PC-9 (cell line): ENCODE data around the gene CALHM2. TPM values are rescaled to one million over a fixed set of nuclear protein-coding genes. Genes with fewer than 3 reads are reported as not detected.

Source experiments
- BruUV-seq: library from RNA; stranded (reverse); fragments of 400-500 nt; replicated peaks from 2 replicates; lab custom pipeline; 2021; lab: Mats Ljungman, UMichigan
- CTCF ChIA-PET: fragments of 300-600 bp; sonication (Branson Sonifier 250); formaldehyde crosslinking; loops from one replicate; lab custom pipeline; 2022; ENCODE audit warnings: antibody characterized with exemption; lab: Charles Lee
- POLR2A ChIA-PET: fragments of 300-600 bp; sonication (Branson Sonifier 250); formaldehyde crosslinking; loops from one replicate; lab custom pipeline; 2022; ENCODE audit warnings: antibody characterized with exemption; ENCODE audit not compliant: unreplicated experiment; lab: Charles Lee
- DNase-seq, 2 experiments: peaks; one replicate each; pipeline versions ENCODE4 v3.0.0 to v3.0.0-alpha.2; 2015 to 2022; ENCODE audit warnings: mixed read lengths in 1 of 2
- H2AFZ ChIP-seq: fragments of 200-600 bp; sonication (generic); 2 replicates; pipeline ENCODE4 v1.8.1; 2017; ENCODE audit warnings: antibody characterized with exemption
- H3F3A ChIP-seq: fragments of 200-600 bp; sonication (generic); 2 replicates; pipeline ENCODE4 v1.8.1; 2017; ENCODE audit warnings: antibody characterized with exemption, mild to moderate bottlenecking, low read depth; ENCODE audit not compliant: insufficient read depth
- H3K27ac ChIP-seq: fragments of 200-600 bp; sonication (generic); 2 replicates; pipeline ENCODE4 v1.6.1; 2016; ENCODE audit warnings: mixed run types
- H3K27me3 ChIP-seq: fragments of 200-600 bp; sonication (generic); 2 replicates; pipeline ENCODE4 v1.6.1; 2016; ENCODE audit warnings: low read depth, mixed run types; ENCODE audit not compliant: insufficient read depth
- H3K36me3 ChIP-seq: fragments of 200-600 bp; sonication (generic); 2 replicates; pipeline ENCODE4 v1.6.1; 2016; ENCODE audit warnings: low read depth, mixed run types
- H3K4me1 ChIP-seq: fragments of 200-600 bp; sonication (generic); replicated peaks from 2 replicates; pipeline ENCODE4 v1.6.1; 2016; ENCODE audit warnings: mixed run types; ENCODE audit not compliant: insufficient read depth
- H3K4me2 ChIP-seq: fragments of 200-600 bp; sonication (generic); 2 replicates; pipeline ENCODE4 v1.6.1; 2017; ENCODE audit warnings: mixed run types
- H3K4me3 ChIP-seq: fragments of 200-600 bp; sonication (generic); 2 replicates; pipeline ENCODE4 v1.6.1; 2016; ENCODE audit warnings: mixed run types
- H3K79me2 ChIP-seq: fragments of 200-600 bp; sonication (generic); 2 replicates; pipeline ENCODE4 v1.6.1; 2017; ENCODE audit warnings: low read depth, mixed run types
- H3K9me2 ChIP-seq: fragments of 200-600 bp; sonication (generic); 2 replicates; pipeline ENCODE4 v1.8.1; 2017; ENCODE audit warnings: mild to moderate bottlenecking; ENCODE audit not compliant: insufficient read depth
- H3K9me3 ChIP-seq: fragments of 200-600 bp; sonication (generic); 2 replicates; pipeline ENCODE4 v1.8.1; 2016; ENCODE audit warnings: low read depth; ENCODE audit not compliant: insufficient read depth
- H4K20me1 ChIP-seq: fragments of 200-600 bp; sonication (generic); 2 replicates; pipeline ENCODE4 v1.8.1; 2017; ENCODE audit not compliant: insufficient read depth
- EZH2 ChIP-seq: fragments of 200-600 bp; sonication (generic); IDR thresholded peaks from 2 replicates; pipeline ENCODE4 v1.8.0; 2017; ENCODE audit warnings: antibody characterized with exemption, low read depth
- intact Hi-C: fragments of 100-400 bp; cut with micrococcal nuclease; formaldehyde crosslinking; loops from one replicate; pipeline ENCODE4 v1.10.0; 2022; ENCODE audit not compliant: unreplicated experiment
- total RNA-seq: library from RNA; stranded (reverse); gene quantifications from 2 replicates; pipeline ENCODE4 v1.2.3, GENCODE V29; 2021
- TF ChIP-seq, protein P1 (sequence below): fragments of 200-600 bp; sonication (generic); conservative IDR thresholded peaks from 2 replicates; pipeline ENCODE4 v1.6.1; 2017; ENCODE audit warnings: mixed run types, antibody characterized with exemption, mild to moderate bottlenecking, moderate library complexity

Gene CALHM2
- total RNA-seq, 1 experiment from 2014 or later = 54.1 TPM

DNA sequence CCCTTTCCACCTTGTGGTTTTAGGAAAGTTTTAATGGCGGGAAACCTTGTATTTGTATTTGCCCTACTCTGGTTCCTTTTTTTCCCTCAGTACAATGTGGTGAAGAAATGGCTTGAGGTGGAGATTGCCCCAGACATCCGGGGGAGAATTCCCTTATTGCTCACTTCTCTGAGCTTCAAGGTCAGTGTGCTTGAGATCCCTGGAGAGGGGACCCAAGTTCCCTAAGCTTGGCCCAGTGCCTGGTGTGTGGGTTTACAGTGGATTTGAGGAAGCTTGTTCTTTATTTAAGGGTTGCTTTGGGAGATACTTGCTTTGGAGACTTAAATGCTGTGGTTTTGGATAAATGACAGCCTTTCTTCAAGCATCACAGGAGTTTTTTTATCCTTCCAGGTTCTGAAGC lies 18.3 kb downstream of the CALHM2 start:
- no peak overlapping the region for H3K27ac ChIP-seq
- no peaks in the 10 kb centered on the region for H3K9me2 ChIP-seq
- no peaks in the 10 kb centered on the region for H3K79me2 ChIP-seq
- no peaks in the 10 kb centered on the region for H3K27me3 ChIP-seq
- H3K4me2 ChIP-seq = no peak overlapping the region
- 0 out of 2 replicates have a peak, but pooled peaks cover 6% of the 10 kb centered on the region for H3K36me3 ChIP-seq
- BruUV-seq = no TSS peak
- H4K20me1 ChIP-seq = no peaks in the 10 kb centered on the region
- no peak for TF ChIP-seq EZH2
- TF ChIP-seq, protein P1, sequence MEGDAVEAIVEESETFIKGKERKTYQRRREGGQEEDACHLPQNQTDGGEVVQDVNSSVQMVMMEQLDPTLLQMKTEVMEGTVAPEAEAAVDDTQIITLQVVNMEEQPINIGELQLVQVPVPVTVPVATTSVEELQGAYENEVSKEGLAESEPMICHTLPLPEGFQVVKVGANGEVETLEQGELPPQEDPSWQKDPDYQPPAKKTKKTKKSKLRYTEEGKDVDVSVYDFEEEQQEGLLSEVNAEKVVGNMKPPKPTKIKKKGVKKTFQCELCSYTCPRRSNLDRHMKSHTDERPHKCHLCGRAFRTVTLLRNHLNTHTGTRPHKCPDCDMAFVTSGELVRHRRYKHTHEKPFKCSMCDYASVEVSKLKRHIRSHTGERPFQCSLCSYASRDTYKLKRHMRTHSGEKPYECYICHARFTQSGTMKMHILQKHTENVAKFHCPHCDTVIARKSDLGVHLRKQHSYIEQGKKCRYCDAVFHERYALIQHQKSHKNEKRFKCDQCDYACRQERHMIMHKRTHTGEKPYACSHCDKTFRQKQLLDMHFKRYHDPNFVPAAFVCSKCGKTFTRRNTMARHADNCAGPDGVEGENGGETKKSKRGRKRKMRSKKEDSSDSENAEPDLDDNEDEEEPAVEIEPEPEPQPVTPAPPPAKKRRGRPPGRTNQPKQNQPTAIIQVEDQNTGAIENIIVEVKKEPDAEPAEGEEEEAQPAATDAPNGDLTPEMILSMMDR = no peak
- no peaks in the 10 kb centered on the region for H3K4me1 ChIP-seq
- ChIA-PET CTCF (no interaction called here), POLR2A (no interaction called here)
- no peaks in the 10 kb centered on the region for H3F3A ChIP-seq
- intact Hi-C loops = no loop called here
- H3K4me3 ChIP-seq = no peak overlapping the region
- H2AFZ ChIP-seq = no peak overlapping the region
- DNase-seq = no peak
- H3K9me3 ChIP-seq = no peaks in the 10 kb centered on the region

DNA sequence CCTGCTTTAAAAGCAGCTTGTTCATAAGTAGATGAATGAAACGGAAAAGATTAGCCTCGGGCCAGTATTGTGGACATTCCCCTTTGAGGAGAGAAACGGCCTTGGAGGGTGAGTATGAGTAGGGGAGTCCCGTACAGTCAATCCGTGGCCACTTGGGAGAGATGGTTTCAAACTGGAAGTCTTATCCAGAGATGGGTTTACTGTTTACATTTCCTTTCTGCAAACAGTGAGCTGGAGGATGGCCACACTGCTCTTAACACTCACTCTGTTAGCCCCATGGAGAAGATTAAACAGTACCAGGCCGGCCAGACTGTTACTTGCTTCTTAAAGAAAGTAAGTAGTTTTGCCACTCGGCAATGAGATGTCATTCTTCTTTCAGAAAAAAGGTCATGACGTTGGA lies 20.3 kb downstream of the CALHM2 start:
- ChIA-PET POLR2A (no interaction called here), CTCF (no interaction called here)
- H3K9me3 ChIP-seq = no peaks in the 10 kb centered on the region
- no peak overlapping the region for H2AFZ ChIP-seq
- no peaks in the 10 kb centered on the region for H4K20me1 ChIP-seq
- TF ChIP-seq EZH2 = no peak
- TF ChIP-seq, protein P1 = no peak
- no peak overlapping the region for H3K4me2 ChIP-seq
- H3K4me3 ChIP-seq = no peak overlapping the region
- no peaks in the 10 kb centered on the region for H3F3A ChIP-seq
- H3K27ac ChIP-seq = no peak overlapping the region
- no peaks in the 10 kb centered on the region for H3K27me3 ChIP-seq
- intact Hi-C loops = no loop called here
- no peak for DNase-seq
- 0 out of 2 replicates have a peak, but pooled peaks cover 7% of the 10 kb centered on the region for H3K36me3 ChIP-seq
- H3K4me1 ChIP-seq = no peaks in the 10 kb centered on the region
- H3K79me2 ChIP-seq = no peaks in the 10 kb centered on the region
- no TSS peak for BruUV-seq
- H3K9me2 ChIP-seq = no peaks in the 10 kb centered on the region

DNA sequence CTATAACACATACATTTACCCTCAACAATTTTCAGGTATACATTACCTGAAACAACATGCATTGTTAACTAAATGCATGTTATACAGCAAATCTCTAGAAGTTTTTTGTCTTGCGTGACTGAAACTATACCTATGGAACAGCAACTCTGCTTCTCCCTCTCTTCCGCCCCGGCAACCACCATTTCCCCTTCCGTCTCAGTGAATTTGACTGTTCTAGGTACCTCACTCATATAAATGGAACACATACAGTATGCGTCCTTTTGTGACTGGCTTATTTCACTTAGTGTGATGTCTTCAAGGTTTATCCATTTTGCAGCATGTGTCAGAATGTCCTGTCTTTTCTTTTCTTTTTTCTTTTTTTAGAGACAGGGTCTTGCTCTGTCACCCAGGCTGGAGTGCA lies 22.5 kb downstream of the CALHM2 start:
- BruUV-seq = no TSS peak
- CTCF ChIA-PET = no interaction called here
- H3K9me2 ChIP-seq = no peaks in the 10 kb centered on the region
- intact Hi-C loops = no loop called here
- DNase-seq = no peak
- H3K4me2 ChIP-seq = no peak overlapping the region
- no peaks in the 10 kb centered on the region for H3F3A ChIP-seq
- H3K27me3 ChIP-seq = no peaks in the 10 kb centered on the region
- no peaks in the 10 kb centered on the region for H3K79me2 ChIP-seq
- no peak overlapping the region for H3K27ac ChIP-seq
- no peaks in the 10 kb centered on the region for H3K9me3 ChIP-seq
- POLR2A ChIA-PET = no interaction called here
- 0 out of 2 replicates have a peak, but pooled peaks cover 7% of the 10 kb centered on the region for H3K36me3 ChIP-seq
- no peak overlapping the region for H2AFZ ChIP-seq
- no peak overlapping the region for H3K4me3 ChIP-seq
- TF ChIP-seq, protein P1 = no peak
- TF ChIP-seq EZH2 = no peak
- no peaks in the 10 kb centered on the region for H3K4me1 ChIP-seq
- no peaks in the 10 kb centered on the region for H4K20me1 ChIP-seq
